ENCODE data around the gene NUDT19.
"Not testable (repeated sequence)": the region's sequence is repeated elsewhere in the genome, so short reads cannot be mapped to it uniquely, and the experiment has no call there.

- TF ChIP-seq CTCF (IDR thresholded peaks at IDR 0.05; ENCODE audit: low read depth, low read length); POLR2A (IDR thresholded peaks at IDR 0.05; ENCODE audit: extremely low read depth, insufficient read length); MAX (IDR thresholded peaks at IDR 0.05; ENCODE audit: low read depth, low read length); MYC (IDR thresholded peaks at IDR 0.05; ENCODE audit: low read depth, low read length): not testable (repeated sequence)
Observed at GRCh38 chr19:32695506-32695905, 3.9 kb downstream of the NUDT19 start.
